Psoas muscle (tissue), 8 donors: Measurements from ENCODE around the gene PCDHGB4. TPM values are rescaled to one million over a fixed set of nuclear protein-coding genes. Genes with fewer than 3 reads are reported as not detected.

Experiments
- ATAC-seq, 4 donors: fragments of 200-7000 bp; cut with Tn5 transposase; one replicate each; pipeline ENCODE4 v1.9.1; 2020; ENCODE audit warnings: moderate library complexity in 3 of 4, mild to moderate bottlenecking in 2 of 4
- DNase-seq, 2 donors: peaks; one replicate each; pipeline ENCODE4 v3.0.0-alpha.2; 2020
- H3K27ac ChIP-seq: fragments of 200-600 bp; one replicate; pipeline ENCODE4 v1.8.0; 2022
- H3K27me3 ChIP-seq, 3 donors: fragments of 200-600 bp in 1 of 3; one replicate each; pipeline versions ENCODE4 v1.6.1 to v1.8.0; 2013 to 2022; ENCODE audit warnings: low read length in 2 of 3, mild to moderate bottlenecking in 2 of 3, moderate library complexity in 1 of 3; ENCODE audit not compliant: insufficient read depth in 3 of 3
- H3K36me3 ChIP-seq, 2 donors: fragments of 200-600 bp in 1 of 2; one replicate each; pipeline versions ENCODE4 v1.6.1 to v1.8.0; 2013 to 2022; ENCODE audit warnings: low read depth in 1 of 2, mild to moderate bottlenecking in 1 of 2, moderate library complexity in 1 of 2; ENCODE audit not compliant: insufficient read depth in 1 of 2
- H3K4me1 ChIP-seq: fragments of 200-600 bp; one replicate; pipeline ENCODE4 v1.8.0; 2022
- H3K4me3 ChIP-seq: fragments of 200-600 bp; one replicate; pipeline ENCODE4 v1.8.0; 2022; ENCODE audit warnings: mild to moderate bottlenecking
- H3K9me3 ChIP-seq: fragments of 200-600 bp; one replicate; pipeline ENCODE4 v1.8.0; 2022
- CTCF ChIP-seq: fragments of 200-600 bp; IDR thresholded peaks from one replicate; pipeline ENCODE4 v1.8.0; 2022; ENCODE audit warnings: antibody characterized with exemption
- WGBS, 3 donors: extraction: QIAGEN DNeasy Blood & Tissue Kit; methylation state at CpG; one replicate each; pipeline versions ENCODE4 v1.1.6 to v1.1.7; 2013; 5-methylcytosine and 5-hydroxymethylcytosine counted together
- intact Hi-C, 2 donors: fragments of 100-400 bp; cut with DNase I; formaldehyde crosslinking; loops; one replicate each; pipeline versions ENCODE4 v1.11.0 to v1.14.2; 2022
- polyA plus RNA-seq, 3 donors: library from polyadenylated mRNA; stranded (reverse); fragments of 200-250 nt; gene quantifications; one replicate each; pipeline ENCODE4 v1.2.3, GENCODE V29; 2013
- total RNA-seq, 4 donors: library from RNA; stranded (reverse); fragmentation: NEBNext Ultra II Directional in 2 of 4; extraction: Animal tissue kit (Norgen Biotek cat#: 25700) in 2 of 4; gene quantifications; one replicate each; pipeline versions ENCODE4 v1.2.1 to v1.2.4, GENCODE V29; 2021 to 2023
- donor health status: healthy with polysubstance abuse.
- donor health status: DM: no; HTN: no; CAD: no; lungs with moderate emphysema.
- donor health status: Bipolar disorder and iron deficiency.
- donor health status: healthy.
- donor health status: DM: yes; HTN: yes; CAD: no.
- donor health status: DM: no; HTN: no; CAD: no.
- donor health status: DM: no; HTN: no; CAD: no.
- donor health status: DM: yes; HTN: yes; CAD: no.

Gene PCDHGB4
- total and polyA plus RNA-seq, 7 donors, result 0.24 to 3.0 (median 0.99) TPM

GRCh38 chr5:141434006-141434405, 46.5 kb downstream of the PCDHGB4 start:
- H3K4me1 ChIP-seq, result no peaks in the 10 kb centered on the region
- peaks cover 4% of the 10 kb centered on the region for H3K9me3 ChIP-seq
- H3K4me3 ChIP-seq, result no peak overlapping the region
- 78 to 84% (median 83%) methylated on average over 2 of the region's 2 CpGs for WGBS, 3 donors
- no peaks in the 10 kb centered on the region for H3K36me3 ChIP-seq
- TF ChIP-seq CTCF, result no peak
- intact Hi-C loops, result loop anchor here (5.0 kb wide), 3 partner anchors 43 to 123 kb away; partner anchors contain the start of gene PCDHGC3 (in 1 of the 2)
- H3K27me3 ChIP-seq, result peaks cover 0 to 5% (median 3%) of the 10 kb centered on the region in 3 donors
- H3K27ac ChIP-seq, result no peak overlapping the region
- DNase-seq (no peak), ATAC-seq (no peak)

- no peak overlapping the region for H3K4me3 ChIP-seq
- TF ChIP-seq CTCF, result no peak
- ATAC-seq, result no peak
- peaks cover 1% of the 10 kb centered on the region for H3K9me3 ChIP-seq
- intact Hi-C loops, result no loop called here
- DNase-seq, result no peak
- no peaks in the 10 kb centered on the region for H3K4me1 ChIP-seq
- no peak overlapping the region for H3K27ac ChIP-seq
- H3K27me3 ChIP-seq, result peaks cover 0 to 5% (median 1%) of the 10 kb centered on the region in 3 donors
- H3K36me3 ChIP-seq, result no peaks in the 10 kb centered on the region
- WGBS, 3 donors, result 87 to 96% (median 95%) methylated on average over 2 of the region's 2 CpGs
These were observed 49.7 kb downstream of the PCDHGB4 start for GRCh38 chr5:141437221-141437620.

GRCh38 chr5:141439411-141440141, 52.1 kb downstream of the PCDHGB4 start:
- no peak for TF ChIP-seq CTCF
- Histone ChIP-seq H3K4me3 (no peak overlapping the region), H3K27ac (no peak overlapping the region), H3K9me3 (no peaks in the 10 kb centered on the region), H3K27me3 (no peaks in the 10 kb centered on the region), H3K4me1 (no peaks in the 10 kb centered on the region), H3K36me3 (no peaks in the 10 kb centered on the region)
- ATAC-seq, result peak in 2 of 4 donors; percentile 35
- WGBS, 3 donors, result 60 to 74% (median 67%) methylated on average over 10 of the region's 10 CpGs
- intact Hi-C loops, result no loop called here
- DNase-seq, result no peak

Other genes with a start within 250 kb of the PCDHGB4 start
Only the 30 nearest of the 37 such genes appear.
- under 1 TPM in 3 of 4 donors, not detected in 1; 0.15 to 0.58 (median 0.20) TPM for gene PCDHB9, start 200.5 kb upstream of the PCDHGB4 start, total RNA-seq
- gene PCDHB9, start 200.5 kb upstream of the PCDHGB4 start, polyA plus RNA-seq, result under 1 TPM; 0.09 to 0.15 (median 0.13) TPM
- under 1 TPM; 0.26 to 0.29 (median 0.26) TPM for gene PCDHB10, start 195.3 kb upstream of the PCDHGB4 start, total RNA-seq
- gene PCDHB10, start 195.3 kb upstream of the PCDHGB4 start, polyA plus RNA-seq, result under 1 TPM; 0.13 to 0.17 (median 0.14) TPM
- 1 to 10 TPM in 2 of 4 donors, under 1 TPM in 2; 0.86 to 1.8 (median 1.1) TPM for gene PCDHB11, start 188.1 kb upstream of the PCDHGB4 start, total RNA-seq
- gene PCDHB11, start 188.1 kb upstream of the PCDHGB4 start, polyA plus RNA-seq, result under 1 TPM; 0.08 to 0.13 (median 0.13) TPM
- gene PCDHB12, start 179.0 kb upstream of the PCDHGB4 start, total RNA-seq, result under 1 TPM; 0.44 to 0.96 (median 0.83) TPM
- under 1 TPM; 0.10 to 0.21 (median 0.21) TPM for gene PCDHB12, start 179.0 kb upstream of the PCDHGB4 start, polyA plus RNA-seq
- under 1 TPM; 0.44 to 0.81 (median 0.62) TPM for gene PCDHB13, start 173.8 kb upstream of the PCDHGB4 start, total RNA-seq
- under 1 TPM; 0.06 to 0.26 (median 0.18) TPM for gene PCDHB13, start 173.8 kb upstream of the PCDHGB4 start, polyA plus RNA-seq
- gene PCDHB14, start 164.4 kb upstream of the PCDHGB4 start, total RNA-seq, result under 1 TPM; 0.48 to 0.75 (median 0.50) TPM
- gene PCDHB14, start 164.4 kb upstream of the PCDHGB4 start, polyA plus RNA-seq, result under 1 TPM; 0.20 to 0.51 (median 0.32) TPM
- 1 to 10 TPM in 2 of 4 donors, under 1 TPM in 2; 0.50 to 2.5 (median 0.91) TPM for gene PCDHB15, start 142.3 kb upstream of the PCDHGB4 start, total RNA-seq
- gene PCDHB15, start 142.3 kb upstream of the PCDHGB4 start, polyA plus RNA-seq, result under 1 TPM; 0.44 to 0.58 (median 0.45) TPM
- under 1 TPM in 2 of 4 donors, not detected in 2; 0.19 to 0.32 TPM for gene SLC25A2, start 83.6 kb upstream of the PCDHGB4 start, total RNA-seq
- under 1 TPM in 1 of 3 donors, not detected in 2; 0.04 TPM for gene SLC25A2, start 83.6 kb upstream of the PCDHGB4 start, polyA plus RNA-seq
- 100 to 1,000 TPM in 2 of 4 donors, 10 to 100 TPM in 2; 92.9 to 139 (median 117) TPM for gene TAF7, start 66.9 kb upstream of the PCDHGB4 start, total RNA-seq
- 100 to 1,000 TPM; 112 to 249 (median 139) TPM for gene TAF7, start 66.9 kb upstream of the PCDHGB4 start, polyA plus RNA-seq
- 1 to 10 TPM in 1 of 4 donors, under 1 TPM in 3; 0.51 to 1.4 (median 0.65) TPM for gene PCDHGA1, start 57.2 kb upstream of the PCDHGB4 start, total RNA-seq
- gene PCDHGA1, start 57.2 kb upstream of the PCDHGB4 start, polyA plus RNA-seq, result 1 to 10 TPM in 1 of 3 donors, under 1 TPM in 2; 0.27 to 2.1 (median 0.56) TPM
- 1 to 10 TPM; 1.2 to 1.8 (median 1.6) TPM for gene PCDHGA2, start 48.9 kb upstream of the PCDHGB4 start, total RNA-seq
- 1 to 10 TPM in 1 of 3 donors, under 1 TPM in 2; 0.22 to 1.1 (median 0.25) TPM for gene PCDHGA2, start 48.9 kb upstream of the PCDHGB4 start, polyA plus RNA-seq
- 1 to 10 TPM in 3 of 4 donors, under 1 TPM in 1; 0.97 to 2.4 (median 1.7) TPM for gene PCDHGA3, start 43.9 kb upstream of the PCDHGB4 start, total RNA-seq
- under 1 TPM; 0.33 to 0.67 (median 0.34) TPM for gene PCDHGA3, start 43.9 kb upstream of the PCDHGB4 start, polyA plus RNA-seq
- 1 to 10 TPM in 2 of 4 donors, under 1 TPM in 2; 0.71 to 1.8 (median 1.2) TPM for gene PCDHGB1, start 37.6 kb upstream of the PCDHGB4 start, total RNA-seq
- under 1 TPM; 0.08 to 0.22 (median 0.12) TPM for gene PCDHGB1, start 37.6 kb upstream of the PCDHGB4 start, polyA plus RNA-seq
- gene PCDHGA4, start 32.7 kb upstream of the PCDHGB4 start, total RNA-seq, result 1 to 10 TPM in 3 of 4 donors, under 1 TPM in 1; 0.84 to 2.4 (median 2.2) TPM
- under 1 TPM; 0.14 to 0.47 (median 0.40) TPM for gene PCDHGA4, start 32.7 kb upstream of the PCDHGB4 start, polyA plus RNA-seq
- 1 to 10 TPM; 1.2 to 2.4 (median 1.9) TPM for gene PCDHGB2, start 27.7 kb upstream of the PCDHGB4 start, total RNA-seq
- under 1 TPM; 0.10 to 0.67 (median 0.65) TPM for gene PCDHGB2, start 27.7 kb upstream of the PCDHGB4 start, polyA plus RNA-seq
- gene PCDHGA5, start 23.5 kb upstream of the PCDHGB4 start, total RNA-seq, result 1 to 10 TPM in 2 of 4 donors, under 1 TPM in 2; 0.84 to 2.0 (median 1.2) TPM
- gene PCDHGA5, start 23.5 kb upstream of the PCDHGB4 start, polyA plus RNA-seq, result under 1 TPM; 0.07 to 0.38 (median 0.35) TPM
- 1 to 10 TPM in 3 of 4 donors, under 1 TPM in 1; 0.92 to 2.0 (median 1.2) TPM for gene PCDHGB3, start 17.5 kb upstream of the PCDHGB4 start, total RNA-seq
- under 1 TPM; 0.17 to 0.44 (median 0.35) TPM for gene PCDHGB3, start 17.5 kb upstream of the PCDHGB4 start, polyA plus RNA-seq
- 1 to 10 TPM; 1.3 to 2.5 (median 1.8) TPM for gene PCDHGA6, start 13.8 kb upstream of the PCDHGB4 start, total RNA-seq
- under 1 TPM; 0.03 to 0.72 (median 0.57) TPM for gene PCDHGA6, start 13.8 kb upstream of the PCDHGB4 start, polyA plus RNA-seq
- 1 to 10 TPM in 2 of 4 donors, under 1 TPM in 2; 0.97 to 2.2 (median 1.1) TPM for gene PCDHGA7, start 5.0 kb upstream of the PCDHGB4 start, total RNA-seq
- under 1 TPM; 0.07 to 0.35 (median 0.35) TPM for gene PCDHGA7, start 5.0 kb upstream of the PCDHGB4 start, polyA plus RNA-seq
- 1 to 10 TPM in 3 of 4 donors, under 1 TPM in 1; 0.82 to 1.6 (median 1.3) TPM for gene PCDHGA8, start 4.9 kb downstream of the PCDHGB4 start, total RNA-seq
- gene PCDHGA8, start 4.9 kb downstream of the PCDHGB4 start, polyA plus RNA-seq, result under 1 TPM; 0.04 to 0.30 (median 0.26) TPM
- 1 to 10 TPM; 2.7 to 5.1 (median 4.0) TPM for gene PCDHGB5, start 10.2 kb downstream of the PCDHGB4 start, total RNA-seq
- 1 to 10 TPM in 1 of 3 donors, under 1 TPM in 2; 0.61 to 1.4 (median 0.95) TPM for gene PCDHGB5, start 10.2 kb downstream of the PCDHGB4 start, polyA plus RNA-seq
- gene PCDHGA9, start 15.1 kb downstream of the PCDHGB4 start, total RNA-seq, result 1 to 10 TPM; 1.5 to 3.5 (median 1.9) TPM
- under 1 TPM; 0.11 to 0.42 (median 0.36) TPM for gene PCDHGA9, start 15.1 kb downstream of the PCDHGB4 start, polyA plus RNA-seq
- 1 to 10 TPM; 2.0 to 4.1 (median 2.9) TPM for gene PCDHGB6, start 20.3 kb downstream of the PCDHGB4 start, total RNA-seq
- under 1 TPM; 0.46 to 0.83 (median 0.82) TPM for gene PCDHGB6, start 20.3 kb downstream of the PCDHGB4 start, polyA plus RNA-seq
- 1 to 10 TPM in 3 of 4 donors, under 1 TPM in 1; 0.86 to 3.9 (median 2.8) TPM for gene PCDHGA10, start 25.3 kb downstream of the PCDHGB4 start, total RNA-seq
- gene PCDHGA10, start 25.3 kb downstream of the PCDHGB4 start, polyA plus RNA-seq, result under 1 TPM; 0.27 to 0.56 (median 0.39) TPM
- 1 to 10 TPM; 3.8 to 7.2 (median 5.7) TPM for gene PCDHGB7, start 30.0 kb downstream of the PCDHGB4 start, total RNA-seq
- 1 to 10 TPM in 1 of 3 donors, under 1 TPM in 2; 0.70 to 1.1 (median 0.90) TPM for gene PCDHGB7, start 30.0 kb downstream of the PCDHGB4 start, polyA plus RNA-seq
- 1 to 10 TPM in 3 of 4 donors, under 1 TPM in 1; 0.94 to 4.4 (median 2.9) TPM for gene PCDHGA11, start 33.4 kb downstream of the PCDHGB4 start, total RNA-seq
- under 1 TPM; 0.21 to 0.72 (median 0.45) TPM for gene PCDHGA11, start 33.4 kb downstream of the PCDHGB4 start, polyA plus RNA-seq
- gene PCDHGA12, start 42.8 kb downstream of the PCDHGB4 start, total RNA-seq, result 1 to 10 TPM; 2.6 to 6.9 (median 3.6) TPM
- gene PCDHGA12, start 42.8 kb downstream of the PCDHGB4 start, polyA plus RNA-seq, result under 1 TPM; 0.38 to 0.56 (median 0.39) TPM
- gene PCDHGC3, start 88.3 kb downstream of the PCDHGB4 start, total RNA-seq, result 10 to 100 TPM in 3 of 4 donors, 1 to 10 TPM in 1; 7.3 to 25.2 (median 14.2) TPM
- 10 to 100 TPM in 1 of 3 donors, 1 to 10 TPM in 2; 8.6 to 22.3 (median 9.0) TPM for gene PCDHGC3, start 88.3 kb downstream of the PCDHGB4 start, polyA plus RNA-seq
- gene PCDHGC4, start 97.3 kb downstream of the PCDHGB4 start, total RNA-seq, result 1 to 10 TPM in 1 of 4 donors, under 1 TPM in 3; 0.36 to 1.2 (median 0.65) TPM
- gene PCDHGC4, start 97.3 kb downstream of the PCDHGB4 start, polyA plus RNA-seq, result under 1 TPM in 2 of 3 donors, not detected in 1; 0.06 to 0.18 TPM
- gene PCDHGC5, start 101.4 kb downstream of the PCDHGB4 start, total RNA-seq, result 1 to 10 TPM in 1 of 4 donors, under 1 TPM in 3; 0.49 to 1.2 (median 0.65) TPM
- gene PCDHGC5, start 101.4 kb downstream of the PCDHGB4 start, polyA plus RNA-seq, result under 1 TPM in 2 of 3 donors, not detected in 1; 0.08 to 0.95 TPM